HG03575 (cell line): ENCODE data around the gene CNPY4.
A peak's percentile ranks its signal among the peaks of the same experiment; 100 is the strongest.

Experiments used
- ATAC-seq: cut with Tn5 transposase; IDR thresholded peaks from one replicate; pipeline ENCODE4 v1.9.1; 2021; ENCODE audit not compliant: unreplicated experiment, insufficient number of reproducible peaks, low FRiP score; ENCODE audit errors: extremely low read depth

The CNPY4 gene, protein sequence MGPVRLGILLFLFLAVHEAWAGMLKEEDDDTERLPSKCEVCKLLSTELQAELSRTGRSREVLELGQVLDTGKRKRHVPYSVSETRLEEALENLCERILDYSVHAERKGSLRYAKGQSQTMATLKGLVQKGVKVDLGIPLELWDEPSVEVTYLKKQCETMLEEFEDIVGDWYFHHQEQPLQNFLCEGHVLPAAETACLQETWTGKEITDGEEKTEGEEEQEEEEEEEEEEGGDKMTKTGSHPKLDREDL

DNA sequence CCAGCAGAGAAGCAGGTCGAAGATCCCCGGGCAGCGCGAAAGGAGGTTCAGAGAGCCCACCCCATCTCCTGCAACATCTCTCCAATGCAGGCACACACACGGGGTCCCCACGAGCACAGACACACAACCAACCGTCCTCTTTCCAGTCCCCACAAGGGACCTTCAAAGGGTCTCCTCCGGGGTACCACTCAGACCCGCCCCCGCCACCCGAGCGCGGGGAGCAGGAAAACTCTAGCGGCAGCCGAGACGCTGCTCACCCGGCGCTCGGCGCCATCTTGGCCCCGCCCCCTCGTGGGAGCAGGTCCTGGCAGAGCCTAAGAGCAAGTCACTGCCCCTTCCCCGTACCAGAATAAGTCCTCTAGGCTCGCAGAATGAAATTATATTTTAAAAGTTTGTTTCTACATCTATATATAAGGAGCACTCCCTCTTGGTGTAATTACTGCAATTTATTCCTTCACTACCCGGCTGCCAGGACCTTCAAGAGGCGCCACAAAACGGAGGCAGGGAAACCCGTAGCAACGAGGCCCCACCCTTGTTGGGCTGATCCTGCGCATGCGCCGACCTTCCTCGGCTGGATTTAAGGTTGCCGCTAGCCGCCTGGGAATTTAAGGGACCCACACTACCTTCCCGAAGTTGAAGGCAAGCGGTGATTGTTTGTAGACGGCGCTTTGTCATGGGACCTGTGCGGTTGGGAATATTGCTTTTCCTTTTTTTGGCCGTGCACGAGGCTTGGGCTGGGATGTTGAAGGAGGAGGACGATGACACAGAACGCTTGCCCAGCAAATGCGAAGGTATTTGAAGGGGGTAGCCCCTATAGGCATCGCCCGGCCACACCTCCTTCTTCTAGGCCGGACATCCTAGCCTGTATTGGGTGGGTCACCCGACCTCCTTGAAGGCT is at the start of gene CNPY4, which contains the start of gene TAF6:
Gene CNPY4 (plus strand): TSS at position 563 of the 898 bp plus-strand sequence. CDS start 111 bp downstream, at position 674.
Gene TAF6 (minus strand): TSS at position 287 of the 898 bp plus-strand sequence. CDS start 5,149 bp downstream, outside the sequence.
- no peak for ATAC-seq

DNA sequence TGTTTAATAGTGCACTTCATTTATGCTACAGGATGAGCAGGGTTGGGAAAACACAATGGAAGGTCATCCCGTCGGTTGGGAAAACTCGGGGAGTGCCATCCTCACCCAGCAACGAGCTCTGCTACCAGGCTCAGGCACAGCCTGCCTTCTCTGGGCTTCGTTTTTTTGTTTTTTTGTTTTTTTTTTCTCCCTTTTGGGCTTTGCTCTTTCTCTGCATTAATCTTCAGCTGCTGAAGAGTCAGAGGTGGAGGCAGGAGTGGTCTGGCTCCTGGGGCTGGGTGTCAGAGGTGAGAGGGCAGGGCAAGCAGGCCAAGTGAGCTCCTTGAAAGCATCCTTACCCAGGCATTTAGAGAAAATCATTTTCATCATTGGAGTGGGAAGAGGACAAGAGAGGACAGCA is 49.4 kb upstream of the CNPY4 start:
- no peak for ATAC-seq

DNA sequence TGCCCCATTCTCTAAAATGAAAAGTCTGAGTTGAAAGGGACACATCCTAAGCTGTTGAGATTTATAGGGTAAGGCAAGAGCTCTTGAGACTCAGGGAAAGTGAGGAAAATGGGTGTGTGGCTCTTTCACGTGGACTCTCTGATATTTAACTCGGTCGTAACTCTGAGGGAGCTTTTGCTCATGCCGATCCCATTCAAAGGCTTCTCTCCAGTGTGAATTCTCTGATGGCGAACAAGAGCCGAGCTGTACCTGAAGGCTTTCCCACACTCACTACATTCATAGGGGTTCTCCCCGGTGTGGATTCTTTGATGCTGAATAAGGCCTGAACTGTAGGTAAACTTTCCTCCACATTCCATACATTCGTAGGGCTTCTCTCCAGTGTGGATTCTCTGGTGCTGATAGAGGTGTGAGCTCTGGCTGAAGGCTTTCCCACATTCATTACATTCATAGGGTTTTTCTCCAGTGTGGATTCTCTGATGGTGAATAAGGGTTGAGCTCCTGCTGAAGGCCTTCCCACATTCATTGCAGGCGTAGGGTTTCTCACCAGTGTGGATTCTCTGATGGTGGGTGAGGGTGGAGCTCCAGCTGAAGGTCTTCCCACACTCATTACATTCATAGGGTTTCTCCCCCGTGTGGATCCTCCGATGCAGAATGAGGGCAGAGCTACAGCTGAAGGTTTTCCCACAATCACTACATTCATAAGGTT is 48.3 kb upstream of the CNPY4 start:
- no peak for ATAC-seq

DNA sequence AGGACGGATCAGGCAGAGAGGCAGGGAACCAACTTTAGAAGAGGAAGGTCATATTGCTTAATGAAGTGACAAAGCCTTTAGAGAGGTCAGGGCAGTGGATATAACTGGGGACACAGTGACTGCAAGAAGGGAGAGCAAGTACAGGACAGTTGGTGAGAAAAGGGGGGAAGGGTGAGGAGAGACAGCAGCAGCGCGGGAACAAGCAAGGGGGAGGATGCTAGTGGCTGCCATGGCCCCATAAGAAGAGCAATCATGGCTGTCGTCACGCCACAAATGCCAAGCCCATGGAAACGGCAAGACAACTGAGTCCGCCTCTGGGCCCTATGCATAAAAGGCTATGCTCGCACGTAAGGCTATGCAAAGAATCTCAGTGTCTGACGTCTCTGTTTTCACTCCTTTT is 47.0 kb upstream of the CNPY4 start:
- ATAC-seq, result no peak

DNA sequence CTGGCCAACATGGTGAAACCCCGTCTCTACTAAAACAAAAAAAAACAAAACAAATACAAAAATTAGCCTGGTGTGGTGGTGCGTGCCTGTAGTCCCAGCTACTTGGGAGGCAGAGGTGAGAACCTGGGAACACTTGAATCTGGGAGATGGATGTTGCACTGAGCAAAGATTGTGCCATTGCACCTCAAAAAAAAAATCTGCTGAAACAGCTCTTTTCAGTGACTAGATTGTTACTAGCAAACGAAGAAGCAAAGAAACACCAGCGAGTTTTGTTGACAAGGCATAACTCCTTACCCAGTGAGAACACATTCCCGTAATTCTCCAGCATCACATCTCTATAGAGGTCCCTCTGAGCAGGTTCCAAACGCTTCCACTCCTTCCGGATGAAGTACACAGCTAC is 44.6 kb upstream of the CNPY4 start:
- ATAC-seq, result no peak

DNA sequence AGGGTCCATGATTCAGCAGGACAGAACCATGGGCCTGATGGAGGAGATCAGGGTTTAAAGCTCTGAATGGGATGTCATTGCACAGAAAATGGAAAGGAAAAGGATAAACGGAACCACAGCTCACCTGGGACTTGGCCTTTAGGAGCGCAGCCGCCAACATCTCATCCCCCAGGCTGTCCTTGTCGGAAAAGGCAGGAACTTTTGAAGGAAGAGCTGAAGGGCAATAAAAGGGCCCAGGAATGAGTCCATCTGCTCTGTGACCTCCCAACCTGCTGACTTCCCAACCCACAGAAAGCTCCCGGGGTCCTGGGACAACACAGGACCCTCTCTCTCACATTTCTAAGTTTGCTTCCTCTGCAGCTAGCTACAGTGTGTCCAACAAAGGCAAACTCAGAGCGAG is 44.0 kb upstream of the CNPY4 start:
- ATAC-seq, result no peak

DNA sequence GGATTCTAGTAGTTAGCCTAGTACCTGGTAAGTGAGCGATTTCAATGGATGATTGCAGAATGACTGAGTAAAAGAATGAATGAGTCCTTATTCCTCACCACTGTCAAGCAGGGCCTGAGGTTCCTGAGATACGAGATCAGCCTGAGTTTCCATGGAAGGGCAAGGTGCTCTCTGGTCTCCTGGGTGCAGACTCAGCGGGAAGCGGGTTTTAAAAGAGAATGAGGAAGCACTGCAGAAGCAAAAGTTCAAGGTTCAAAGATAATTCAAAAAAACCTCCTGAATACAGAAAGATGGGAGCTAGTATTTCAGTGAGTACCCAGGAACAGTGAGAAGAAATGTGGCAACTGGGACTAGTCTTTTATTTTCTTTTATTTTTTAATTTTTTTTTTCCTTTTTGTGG is 42.2 kb upstream of the CNPY4 start:
- ATAC-seq, result no peak

DNA sequence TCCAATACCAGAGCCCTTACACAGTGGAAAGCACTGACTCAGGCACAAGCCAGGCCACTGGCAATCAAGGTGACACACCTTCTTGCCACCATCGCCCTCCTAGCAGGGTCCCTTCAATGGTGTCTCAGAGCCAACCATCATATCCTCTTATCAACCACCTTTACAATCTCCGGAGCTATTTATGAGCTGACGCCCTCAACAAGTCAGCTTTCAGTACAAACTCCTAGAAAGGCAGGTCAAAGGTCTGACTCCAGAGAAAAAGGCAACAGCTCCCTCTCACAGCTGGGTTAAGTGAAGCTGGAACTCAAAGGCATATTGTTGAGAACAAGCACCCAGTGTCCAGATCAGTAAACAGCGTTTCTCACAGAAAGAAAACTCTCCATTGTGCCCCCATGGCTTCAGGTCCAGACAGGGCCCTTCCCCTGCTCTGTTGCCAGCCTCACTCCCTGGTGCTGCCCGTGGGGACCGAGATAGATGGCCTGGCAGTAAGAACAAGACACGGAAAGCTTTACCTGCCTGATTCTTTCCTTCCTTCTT is 40.3 kb upstream of the CNPY4 start:
- ATAC-seq, result no peak

DNA sequence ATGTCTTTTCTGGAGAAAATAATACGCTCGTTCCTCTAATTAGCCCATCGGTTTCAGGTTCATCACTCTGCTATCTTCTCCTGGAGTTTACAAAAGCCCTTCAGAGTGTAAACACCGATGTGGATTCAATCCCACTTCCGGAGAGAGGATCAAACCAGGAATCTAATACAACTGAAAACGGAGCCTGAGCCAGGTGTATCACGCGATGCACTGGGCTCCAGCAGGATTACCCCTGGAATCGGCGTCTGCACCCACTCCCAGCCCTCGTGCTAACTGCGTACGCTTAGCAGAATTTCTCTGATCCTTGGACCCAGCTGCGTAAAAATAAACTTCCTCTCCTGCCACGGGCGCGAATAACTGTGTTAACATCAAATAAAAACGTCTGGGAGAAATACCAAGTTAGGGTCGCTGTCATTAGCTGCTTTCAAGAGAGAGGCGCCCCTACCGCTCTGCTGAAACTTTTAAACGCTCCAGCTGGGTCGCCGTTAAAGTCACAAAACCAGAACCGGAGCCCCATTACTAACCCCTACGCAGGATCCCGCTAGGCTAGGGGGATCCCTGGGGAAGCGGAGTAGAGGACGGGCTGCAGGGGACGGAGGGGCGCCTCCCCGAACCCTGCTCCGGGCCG is 38.4 kb upstream of the CNPY4 start:
- ATAC-seq, result no peak

DNA sequence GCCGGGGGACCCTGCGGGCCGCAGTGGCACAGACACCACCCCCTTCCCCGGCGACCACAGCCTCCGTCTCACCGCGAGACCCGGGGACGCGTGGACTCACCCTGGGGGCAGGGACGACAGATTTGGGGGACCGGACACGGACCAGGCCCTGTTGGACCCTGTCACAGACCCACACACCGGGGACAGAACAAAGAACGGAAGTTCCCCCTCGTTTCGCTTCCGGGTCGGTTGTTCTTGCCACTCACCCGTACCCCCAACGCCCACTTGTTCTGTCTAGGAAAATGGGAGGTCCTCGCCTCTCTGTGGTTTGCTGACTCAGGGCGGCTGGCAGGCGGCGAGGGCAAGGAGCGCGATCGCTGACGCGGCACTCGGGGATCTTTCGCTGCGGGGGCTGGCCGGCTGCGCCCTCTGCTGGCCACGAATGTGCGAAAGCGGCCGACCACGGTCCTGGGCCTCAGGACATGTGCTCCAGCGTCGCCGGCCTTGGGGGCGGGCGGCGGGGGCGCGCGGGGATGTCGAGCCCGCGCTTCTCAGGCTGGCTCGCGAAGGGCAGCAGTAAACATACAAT is 37.8 kb upstream of the CNPY4 start, which contains the start of gene ZNF3:
Gene ZNF3 (minus strand): TSS at position 189 of the 568 bp plus-strand sequence. CDS start 4,366 bp downstream, outside the sequence.
- ATAC-seq, result peak; percentile 53

DNA sequence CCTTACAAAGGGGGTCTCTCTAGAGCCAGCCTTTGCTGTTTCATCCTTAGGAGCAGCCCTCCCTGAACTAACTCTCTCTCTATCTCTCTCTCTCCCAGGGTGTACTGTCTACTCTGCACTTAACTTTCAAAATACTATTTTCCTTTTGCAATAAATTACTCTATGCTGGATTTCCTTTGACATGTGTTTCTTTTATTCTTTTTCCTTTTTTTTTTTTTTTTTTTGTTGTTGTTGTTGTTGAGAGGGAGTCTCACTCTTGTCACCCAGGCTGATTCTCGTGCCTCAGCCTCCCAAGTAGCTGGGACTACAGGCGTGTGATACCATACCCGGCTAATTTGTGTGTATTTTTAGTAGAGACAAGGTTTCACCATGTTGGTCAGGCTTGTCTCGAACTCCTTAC is 36.5 kb upstream of the CNPY4 start:
- ATAC-seq, result no peak

DNA sequence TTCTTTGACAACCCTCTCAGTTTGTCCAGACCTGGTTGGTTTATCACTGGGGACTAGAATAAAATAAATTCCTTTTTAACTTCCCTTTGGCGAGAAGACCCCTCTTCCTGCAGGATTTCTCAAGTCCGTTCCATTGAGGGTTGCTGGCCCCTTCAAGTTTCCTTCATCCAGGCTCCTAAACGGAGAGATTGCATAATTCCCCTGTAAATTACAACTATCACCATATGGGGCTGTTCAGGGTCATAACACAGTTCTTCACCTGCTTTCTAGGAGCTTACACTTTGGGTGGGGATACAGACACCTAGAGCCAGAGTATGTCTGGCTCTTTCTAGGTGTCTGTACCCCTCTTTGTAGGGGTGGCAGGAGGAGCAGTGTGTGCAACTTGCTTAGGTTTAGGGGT is 33.9 kb upstream of the CNPY4 start:
- ATAC-seq, result no peak

DNA sequence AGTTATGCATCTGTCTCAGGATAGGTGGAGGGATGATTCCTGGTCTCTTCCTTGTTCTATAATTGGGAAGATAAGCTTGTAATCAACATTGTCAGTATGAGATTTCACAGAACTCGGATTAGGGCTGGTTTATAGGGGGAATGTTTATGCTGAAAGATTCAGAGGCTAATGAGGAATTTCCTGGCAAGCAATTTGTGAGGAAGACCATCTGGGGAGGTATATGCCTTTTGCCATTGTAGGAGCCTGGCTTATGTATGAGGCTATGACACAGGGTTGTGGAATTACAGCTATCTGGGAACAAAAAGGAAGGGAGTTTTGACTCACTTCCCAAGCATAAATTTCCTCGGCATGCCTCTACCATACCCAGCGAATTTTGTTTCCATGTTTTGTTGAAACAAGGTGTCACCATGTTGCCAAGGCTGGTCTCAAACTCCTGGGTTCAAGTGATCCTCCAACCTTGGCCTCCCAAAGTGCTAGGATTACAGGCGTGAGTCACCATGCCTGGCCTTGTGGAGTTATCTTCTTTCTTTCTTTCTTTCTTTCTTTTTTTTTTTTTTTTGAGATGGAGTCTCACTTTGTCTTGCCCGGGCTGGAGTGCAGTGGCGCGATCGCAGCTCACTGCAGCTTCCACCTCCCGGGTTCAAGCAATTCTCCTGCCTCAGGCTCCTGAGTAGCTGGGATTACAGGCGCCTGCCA is 32.2 kb upstream of the CNPY4 start:
- ATAC-seq, result no peak

DNA sequence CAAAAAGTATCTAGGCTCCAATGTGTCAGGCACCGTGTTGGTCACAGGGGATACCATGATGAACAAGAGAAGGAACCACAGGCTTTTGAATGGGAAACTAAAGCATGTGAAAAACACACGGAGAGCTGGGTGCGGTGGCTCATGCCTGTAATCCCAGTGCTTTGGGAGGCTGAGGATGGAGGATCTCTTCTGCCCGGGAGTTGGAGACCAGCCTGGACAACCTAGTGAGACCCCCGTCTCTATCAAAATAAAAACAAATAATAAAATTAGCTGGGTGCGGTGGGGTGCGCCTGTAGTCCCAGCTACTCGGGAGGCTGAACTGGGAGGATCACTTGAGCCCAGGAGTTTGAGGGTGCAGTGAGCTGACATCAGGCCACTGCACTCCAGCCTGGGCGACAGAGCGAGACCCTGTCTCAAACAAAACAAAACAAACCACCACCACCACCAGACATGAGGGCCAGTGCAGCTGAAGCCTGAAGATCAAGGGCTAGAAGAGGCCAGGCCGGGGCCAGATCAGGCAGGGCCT is 31.3 kb upstream of the CNPY4 start:
- ATAC-seq, result no peak

DNA sequence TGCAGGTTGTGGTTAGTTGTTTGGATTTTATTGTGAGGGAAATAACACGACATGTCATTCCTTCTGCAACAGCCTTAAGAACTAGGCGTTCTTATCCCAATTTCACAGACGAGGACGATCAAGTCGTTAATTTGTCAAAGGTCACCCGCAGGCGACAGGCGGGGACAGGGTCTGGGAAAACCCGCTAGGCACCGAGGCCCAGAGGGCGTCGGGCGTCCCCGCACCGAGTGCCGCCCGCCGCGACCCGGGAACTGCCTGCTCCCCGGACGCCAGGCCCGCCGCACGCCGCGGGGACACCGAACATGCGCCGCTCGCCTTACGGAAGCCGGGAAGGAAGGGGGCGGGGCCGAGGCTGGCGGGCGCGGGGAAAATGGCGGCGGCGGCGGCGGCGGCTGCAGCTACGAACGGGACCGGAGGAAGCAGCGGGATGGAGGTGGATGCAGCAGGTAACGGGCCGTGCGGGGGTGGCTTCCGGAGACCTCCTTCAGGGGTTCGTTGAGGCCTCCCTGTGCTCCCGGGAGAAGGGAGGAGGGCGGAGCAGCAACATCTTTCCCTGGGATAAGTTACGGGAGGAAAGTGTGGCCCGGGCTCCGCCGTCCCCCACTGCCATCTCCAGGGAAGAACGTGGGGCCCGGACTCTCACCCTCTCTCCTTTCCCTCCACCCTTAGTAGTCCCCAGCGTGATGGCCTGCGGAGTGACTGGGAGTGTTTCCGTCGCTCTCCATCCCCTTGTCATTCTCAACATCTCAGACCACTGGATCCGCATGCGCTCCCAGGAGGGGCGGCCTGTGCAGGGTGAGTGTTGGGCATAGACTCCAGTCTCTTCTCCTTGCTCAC is 30.6 kb upstream of the CNPY4 start, which contains the start of gene COPS6:
Gene COPS6 (plus strand): TSS at position 349 of the 837 bp plus-strand sequence. CDS start 22 bp downstream, at position 371.
- no peak for ATAC-seq

DNA sequence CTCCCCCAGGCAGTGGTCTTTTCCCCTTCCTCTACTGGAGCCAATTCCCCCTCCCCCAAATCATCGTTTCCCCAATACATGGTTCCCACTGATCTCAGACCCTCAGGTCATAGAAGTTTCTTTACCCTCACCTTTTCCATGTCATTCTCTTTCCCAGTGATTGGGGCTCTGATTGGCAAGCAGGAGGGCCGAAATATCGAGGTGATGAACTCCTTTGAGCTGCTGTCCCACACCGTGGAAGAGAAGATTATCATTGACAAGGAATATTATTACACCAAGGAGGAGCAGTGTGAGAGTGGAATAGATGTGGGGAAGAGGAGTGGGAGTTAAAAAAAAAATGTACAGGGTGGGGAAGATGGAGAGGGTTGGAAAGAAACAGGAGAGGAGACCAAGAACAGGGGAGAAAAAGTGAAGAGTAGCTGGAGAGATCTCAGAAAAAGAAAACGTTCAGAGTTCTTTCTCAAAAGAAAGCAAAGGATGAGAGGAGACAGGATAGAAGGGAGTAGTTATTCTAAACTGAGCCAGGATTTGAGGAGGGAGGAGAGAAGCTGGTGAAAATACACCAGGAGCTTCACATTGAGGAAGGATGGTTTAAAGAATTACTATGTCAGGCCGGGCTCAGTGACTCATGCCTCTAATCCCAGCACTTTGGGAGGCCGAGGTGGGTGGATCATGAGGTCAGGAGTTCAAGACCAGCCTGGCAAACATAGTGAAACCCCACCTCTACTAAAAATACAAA is 29.8 kb upstream of the CNPY4 start:
- ATAC-seq, result no peak
